GM19372 (cell line): ENCODE data around the gene SENP6.

Source experiments
- ATAC-seq: cut with Tn5 transposase; IDR thresholded peaks from one replicate; pipeline ENCODE4 v1.9.1; 2021; ENCODE audit warnings: mild to moderate bottlenecking, low read depth, moderate library complexity; ENCODE audit not compliant: unreplicated experiment

SENP6 gene

DNA sequence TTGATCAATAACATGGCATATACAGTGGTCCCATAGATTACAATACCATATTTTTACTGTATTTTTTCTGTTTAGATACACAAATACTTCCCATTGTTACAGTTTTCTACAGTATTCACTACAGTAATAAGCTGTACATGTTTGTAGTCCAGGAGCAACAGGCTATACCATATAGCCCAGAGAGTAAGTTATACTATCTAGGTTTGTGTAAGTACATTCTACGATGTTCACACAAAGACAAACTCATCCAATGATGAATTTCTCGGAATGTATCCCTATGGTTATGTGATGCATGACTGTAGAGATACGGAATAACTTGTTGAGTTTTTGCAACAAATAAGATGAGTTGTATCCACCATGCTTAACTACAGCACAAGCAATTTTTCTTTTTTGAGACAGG is 143.7 kb downstream of the SENP6 start:
- ATAC-seq: no peak

DNA sequence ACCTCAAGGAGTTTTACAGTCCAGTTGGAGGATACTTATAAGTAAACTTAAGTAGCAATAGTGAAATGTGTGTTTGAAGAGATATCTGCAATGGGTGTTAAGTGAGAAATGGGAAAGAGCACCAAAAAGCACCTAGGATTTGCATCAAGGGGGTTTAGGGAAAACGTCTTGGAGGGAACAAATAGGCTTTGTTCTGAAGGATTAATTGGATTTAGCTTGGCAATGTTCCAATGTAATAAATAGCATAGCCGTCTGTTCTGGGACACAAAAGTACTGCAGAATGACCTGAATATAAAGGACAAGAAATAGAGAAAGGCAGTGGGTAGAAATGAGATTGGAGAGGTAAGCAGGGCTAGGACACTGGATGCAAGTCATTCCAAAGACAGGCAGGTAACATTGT is 144.5 kb downstream of the SENP6 start:
- no peak for ATAC-seq

DNA sequence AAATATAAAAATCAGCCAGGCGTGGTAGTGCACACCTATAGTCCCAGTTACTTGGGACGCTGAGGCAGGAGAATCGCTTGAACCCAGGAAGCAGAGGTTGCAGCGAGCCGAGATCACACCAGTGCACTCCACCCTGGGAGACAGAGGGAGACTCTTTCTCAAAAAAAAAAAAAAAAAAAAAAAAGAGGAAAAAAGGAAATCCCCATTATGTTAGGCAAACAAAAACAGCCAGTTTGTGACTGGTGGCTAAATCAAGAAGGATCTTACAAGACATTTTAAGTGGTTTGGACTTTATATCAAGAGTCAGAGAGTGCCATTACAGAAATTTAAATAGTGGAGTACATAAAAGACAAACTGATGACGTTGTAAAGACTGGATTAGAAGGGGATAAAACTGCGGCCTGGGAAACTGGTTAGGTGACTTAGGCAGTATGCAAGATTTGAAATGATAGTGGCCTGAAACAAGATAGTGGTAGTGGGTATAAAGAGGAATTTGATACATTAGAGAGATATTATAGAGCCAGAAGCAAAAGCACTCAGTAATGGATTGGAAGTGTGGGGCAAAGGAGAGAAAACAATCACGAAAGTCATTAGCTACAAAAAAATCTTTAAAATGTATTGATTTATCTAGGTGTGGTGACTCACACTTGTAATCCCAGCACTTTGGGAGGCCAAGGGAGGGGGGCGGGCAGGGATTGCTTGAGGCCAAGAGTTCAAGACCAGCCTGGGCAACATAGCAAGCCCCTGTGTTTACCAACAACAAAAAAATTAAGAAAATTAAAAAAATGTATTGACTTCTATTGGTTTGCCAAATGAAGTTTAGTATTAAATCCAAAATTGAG is 145.7 kb downstream of the SENP6 start:
- no peak for ATAC-seq

DNA sequence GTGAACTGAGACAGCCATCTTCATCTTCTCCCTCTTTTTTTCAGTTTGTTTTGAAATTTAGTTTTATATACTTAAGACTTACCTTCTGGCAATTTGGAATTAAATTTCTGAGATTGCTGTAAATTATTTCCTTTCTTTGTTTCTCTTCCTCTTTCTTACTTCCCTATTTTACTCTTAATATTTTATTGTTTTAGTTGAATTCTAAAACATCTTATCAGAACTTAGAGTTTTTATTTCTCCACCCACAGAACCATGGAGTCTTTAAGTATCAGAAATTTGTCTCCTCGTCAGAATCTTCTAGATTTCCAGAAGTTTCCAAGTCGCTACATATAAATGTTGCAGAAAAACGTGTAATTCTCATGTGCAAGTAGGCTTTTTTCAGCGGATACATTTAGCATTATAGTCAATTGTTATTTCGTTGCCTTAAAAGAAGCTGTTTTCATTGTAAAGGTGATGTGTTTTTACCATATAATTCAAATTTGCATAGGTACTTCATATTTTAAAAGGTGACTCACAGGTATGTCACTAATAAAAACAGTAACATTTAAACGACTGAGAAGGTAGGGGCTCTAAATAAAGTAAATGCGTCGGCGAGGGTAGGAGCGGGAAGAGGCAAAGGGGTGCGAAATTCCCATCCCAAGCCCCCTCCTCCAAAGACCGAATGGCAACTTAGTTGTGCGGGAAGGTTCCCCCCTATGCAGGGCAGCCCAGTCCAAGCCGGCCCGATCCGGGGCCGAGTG is 146.5 kb downstream of the SENP6 start:
- ATAC-seq: no peak

DNA sequence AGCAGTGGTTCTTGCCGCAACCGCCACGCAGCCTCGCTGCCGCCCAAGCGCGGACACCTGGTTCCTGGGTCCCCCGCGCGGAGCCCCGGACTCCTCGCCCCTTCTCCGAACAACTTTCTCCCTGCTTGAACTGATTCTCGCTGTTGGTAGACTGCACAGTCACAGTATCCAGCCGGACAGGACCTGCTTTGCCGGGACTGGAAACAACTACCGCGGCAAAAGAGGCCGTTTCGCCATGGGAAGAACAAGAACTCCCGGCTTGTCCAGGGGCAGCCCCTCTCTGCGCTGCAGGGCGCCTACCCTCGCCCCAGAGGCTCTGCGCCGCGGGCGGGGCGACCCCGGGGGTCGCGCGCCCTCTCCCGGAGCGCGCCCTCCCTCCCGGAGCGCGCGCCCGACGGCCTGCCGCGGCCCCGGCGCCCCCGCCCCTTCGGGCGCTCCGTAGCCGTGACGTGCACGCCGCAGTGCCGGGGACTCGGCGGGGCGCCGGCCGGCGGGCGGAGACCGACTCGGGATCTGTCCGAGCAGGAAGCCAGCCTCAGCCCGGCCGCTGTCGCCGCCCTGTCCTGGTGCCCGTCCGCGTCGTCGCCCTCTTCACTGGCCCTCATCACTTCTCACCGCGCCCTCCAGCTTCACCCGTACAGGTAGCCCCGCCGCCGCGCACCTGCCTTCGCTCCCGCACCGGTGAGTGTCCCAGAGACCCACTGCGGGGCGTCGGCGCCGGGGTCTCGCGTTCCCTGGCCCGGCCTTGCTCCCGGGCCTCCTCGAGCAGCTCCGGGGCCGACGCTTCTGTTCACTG is 147.3 kb downstream of the SENP6 start, which contains the start of gene MYO6:
MYO6 (plus strand) TSS at position 497 of the 796 bp plus-strand sequence. CDS start 68,309 bp downstream, outside the sequence.
- peak; percentile 70 for ATAC-seq

DNA sequence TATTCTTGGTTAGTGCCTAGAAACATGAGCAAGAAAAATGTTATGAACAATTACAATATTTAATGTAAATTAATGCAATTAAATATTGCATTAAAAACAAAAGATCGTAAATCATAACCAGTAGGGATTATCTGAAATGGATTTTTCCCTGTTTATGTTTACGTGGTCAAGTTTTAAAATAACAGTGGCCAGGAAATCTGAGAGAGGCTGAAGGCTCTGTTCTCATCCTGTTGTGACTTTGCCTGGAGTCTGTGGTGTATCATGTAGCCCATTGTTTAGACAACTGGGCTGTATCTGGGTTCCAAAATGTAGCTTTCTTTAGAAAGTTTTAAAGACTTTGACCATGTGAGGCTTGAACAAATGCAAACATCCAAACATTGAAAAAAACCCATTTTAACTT is 149.8 kb downstream of the SENP6 start:
- ATAC-seq: no peak

DNA sequence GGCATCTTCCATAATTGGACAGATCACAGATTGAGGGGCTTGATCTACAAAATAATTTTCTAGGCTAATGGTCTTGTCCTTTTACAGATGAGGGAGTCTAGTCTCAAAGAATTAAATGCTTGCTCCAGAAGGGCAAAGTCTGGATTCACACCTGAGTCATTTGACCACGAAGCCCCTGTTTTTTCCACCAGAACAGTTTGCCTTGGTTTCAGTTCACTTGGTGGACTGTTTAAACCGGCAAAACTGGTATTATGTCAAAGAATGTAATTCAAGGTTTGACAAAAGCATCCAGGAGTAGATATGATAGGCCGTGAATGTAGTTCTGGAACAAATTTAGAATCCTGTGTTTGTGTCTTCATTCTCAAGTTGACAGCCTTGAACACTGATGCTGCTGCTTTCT is 150.7 kb downstream of the SENP6 start:
- no peak for ATAC-seq

DNA sequence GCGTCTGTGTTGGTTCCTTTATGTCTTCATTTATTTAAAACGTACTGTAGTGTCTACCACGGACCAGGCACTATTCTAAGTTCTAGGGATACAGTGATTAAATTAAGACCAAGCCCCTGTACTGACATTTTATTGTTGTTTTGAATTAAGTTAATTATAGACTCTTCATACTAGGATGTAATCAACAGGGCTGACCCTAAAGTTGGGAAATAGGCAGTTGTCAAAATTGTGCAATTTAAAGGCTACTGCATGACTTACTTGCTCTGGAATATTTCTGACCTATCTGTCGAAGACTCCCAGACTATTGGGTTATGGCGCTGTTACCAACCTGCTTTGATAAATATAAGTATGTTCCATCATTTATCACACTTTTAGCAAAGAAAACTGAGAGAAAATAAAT is 154.0 kb downstream of the SENP6 start:
- ATAC-seq: no peak

DNA sequence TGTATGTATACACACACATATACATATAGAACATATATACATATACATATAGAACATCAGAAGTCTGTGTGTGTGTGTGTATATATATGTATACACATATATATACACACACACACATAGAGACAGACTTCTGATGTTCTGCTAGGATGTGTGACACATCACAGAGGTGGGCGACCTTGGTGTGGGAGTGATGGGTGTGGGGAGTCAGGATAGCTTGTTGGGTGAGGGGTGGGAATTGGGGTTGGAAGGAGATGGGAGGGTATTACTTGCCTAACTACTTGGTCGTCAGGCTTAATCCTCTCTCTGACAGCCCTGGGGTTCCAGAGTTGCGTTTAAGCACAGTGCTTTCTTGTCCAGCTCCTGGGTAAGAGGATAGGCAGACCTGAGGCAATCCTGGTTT is 155.6 kb downstream of the SENP6 start:
- no peak for ATAC-seq

DNA sequence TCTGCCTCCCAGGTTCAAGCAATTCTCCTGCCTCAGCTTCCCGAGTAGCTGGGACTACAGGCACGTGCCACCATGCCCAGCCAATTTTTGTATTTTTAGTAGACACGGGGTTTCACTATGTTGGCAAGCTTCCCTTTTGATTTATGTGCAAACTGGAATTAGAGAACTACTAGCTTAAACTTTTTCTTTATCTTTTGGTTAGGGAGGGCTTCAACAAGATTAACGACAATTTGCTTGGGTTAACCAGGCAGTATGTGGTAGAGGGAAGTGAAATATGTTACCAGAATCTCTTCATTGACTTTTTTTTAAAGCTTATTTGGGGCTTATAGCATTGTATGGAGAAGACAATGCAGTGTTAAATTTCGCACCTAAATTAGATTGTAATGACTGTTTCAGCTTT is 156.4 kb downstream of the SENP6 start:
- ATAC-seq: no peak

DNA sequence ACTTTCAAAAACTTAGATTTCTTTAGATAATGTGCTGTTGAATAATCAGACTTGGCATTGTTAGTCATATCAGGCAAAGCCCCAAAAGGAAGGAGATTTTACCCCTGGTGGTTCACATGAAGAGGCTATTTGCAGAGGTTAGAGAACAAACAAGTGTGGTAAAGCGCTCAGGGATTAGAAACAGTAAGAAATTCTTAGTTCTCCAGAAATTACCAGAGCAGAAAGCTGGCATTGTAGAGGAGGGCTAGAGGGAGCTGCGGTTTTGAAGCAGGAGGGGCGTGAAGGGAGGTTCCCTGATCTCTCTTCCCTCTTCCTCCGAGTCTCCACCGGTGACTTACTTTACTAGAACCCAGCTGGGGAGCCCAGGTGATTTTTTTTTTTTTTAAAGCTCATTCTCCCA is 157.5 kb downstream of the SENP6 start:
- ATAC-seq: no peak

DNA sequence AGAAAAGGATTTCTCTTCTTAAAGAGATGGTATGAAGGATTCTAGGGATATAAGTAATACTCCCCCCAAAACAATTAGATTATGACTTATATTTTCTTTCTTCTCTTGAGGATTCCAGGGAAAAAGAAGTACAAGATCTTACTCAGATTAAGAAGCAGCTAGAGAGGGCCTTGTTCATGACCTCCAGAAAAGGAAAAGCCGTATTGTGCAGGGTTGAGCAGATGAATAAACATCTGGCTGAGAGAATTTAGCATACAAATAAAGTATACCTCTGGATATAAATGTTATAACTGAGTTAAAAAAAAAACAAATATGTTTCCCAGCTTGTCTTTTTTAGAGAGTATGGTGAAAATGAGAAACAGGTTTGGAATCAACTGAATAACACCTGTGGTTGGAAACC is 158.6 kb downstream of the SENP6 start:
- no peak for ATAC-seq

DNA sequence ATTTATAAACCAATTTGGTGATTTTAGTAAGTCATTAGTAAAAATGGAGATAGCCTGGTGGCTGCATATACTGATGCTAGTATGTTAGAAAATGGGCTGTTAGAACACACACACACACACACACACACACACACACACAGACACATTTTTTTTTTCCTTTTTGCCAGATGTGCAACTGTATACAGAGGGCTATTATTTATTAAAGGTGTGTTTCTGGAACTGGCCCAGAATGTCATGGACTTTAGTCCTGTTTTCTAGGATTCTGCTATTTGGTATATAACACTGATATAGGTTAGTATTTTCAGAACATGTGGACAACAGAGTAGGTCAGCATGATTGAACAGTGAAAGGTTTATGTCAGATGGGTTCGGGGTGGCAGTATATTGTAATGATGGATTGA is 159.8 kb downstream of the SENP6 start:
- no peak for ATAC-seq

DNA sequence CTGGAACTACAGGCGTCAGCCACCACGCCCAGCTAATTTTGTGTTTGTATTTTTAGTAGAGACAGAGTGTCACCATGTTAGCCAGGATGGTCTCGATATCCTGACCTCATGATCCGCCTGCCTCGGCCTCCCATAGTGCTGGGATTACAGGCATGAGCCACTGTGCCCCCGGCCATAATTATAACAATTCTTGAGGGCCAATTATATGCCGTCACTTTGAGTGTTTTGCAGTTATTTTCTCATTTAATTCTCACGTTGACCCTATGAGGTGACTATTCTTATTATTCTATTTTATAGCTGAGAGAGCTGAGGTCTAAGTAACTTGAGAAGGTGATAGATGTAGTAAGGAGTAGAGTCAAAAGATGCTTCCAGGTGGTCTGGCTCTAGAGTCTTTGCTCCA is 160.4 kb downstream of the SENP6 start:
- no peak for ATAC-seq

DNA sequence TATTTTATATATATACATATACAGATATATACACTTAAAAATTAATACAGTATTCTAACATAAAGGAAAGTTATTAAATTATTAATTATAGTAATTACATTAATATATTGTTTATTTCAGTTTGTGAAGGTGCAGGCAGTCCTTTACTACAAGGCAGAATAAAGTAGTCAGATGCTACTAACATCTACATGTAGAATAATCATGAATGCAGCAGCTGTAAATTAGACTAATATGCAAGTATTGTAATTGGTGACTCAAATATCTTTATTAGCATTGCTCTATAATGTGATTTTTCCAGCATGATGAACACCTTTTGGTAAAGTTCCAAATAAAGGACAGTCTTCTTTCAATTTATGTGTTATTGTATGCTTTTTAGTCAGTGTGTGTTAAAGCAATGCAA is 164.7 kb downstream of the SENP6 start:
- ATAC-seq: no peak
